Dermis microvascular lymphatic vessel endothelial cell (primary cell): Measurements from ENCODE around the gene CMTM3. TPM values are rescaled to one million over a fixed set of nuclear protein-coding genes. Genes with fewer than 3 reads are reported as not detected.
"Not testable (repeated sequence)": the region's sequence is repeated elsewhere in the genome, so short reads cannot be mapped to it uniquely, and the experiment has no call there.

ENCODE experiments used
- DNase-seq, 2 donors: peaks; one replicate each; pipeline versions ENCODE4 v3.0.0 to v3.0.0-alpha.2; 2010; ENCODE audit warnings: low read depth in 2 of 2
- total RNA-seq: library from RNA; depleted of rRNA; stranded (reverse); fragments of >200 nt; gene quantifications from 2 replicates; pipeline ENCODE4 v1.2.1, GENCODE V29; 2014

The CMTM3 gene
- total RNA-seq, 1 donor from 2014 or later, result 21.8 TPM

- DNase-seq, result peak; percentile 76 to 86
These were observed 4.0 kb downstream of the CMTM3 start for GRCh38 chr16:66608241-66609138.

GRCh38 chr16:66609139-66609510 is 4.6 kb downstream of the CMTM3 start:
- no peak for DNase-seq

GRCh38 chr16:66610111-66610820 is 5.8 kb downstream of the CMTM3 start:
- no peak for DNase-seq

- not testable (repeated sequence) for DNase-seq
These were observed 7.4 kb downstream of the CMTM3 start for GRCh38 chr16:66611911-66612310.

- DNase-seq, result no peak
These were observed 7.9 kb downstream of the CMTM3 start for GRCh38 chr16:66612422-66612821.

- no peak for DNase-seq
These were observed 9.8 kb downstream of the CMTM3 start for GRCh38 chr16:66614161-66614802.

- DNase-seq, result no peak
These were observed 11.7 kb downstream of the CMTM3 start for GRCh38 chr16:66616169-66616568.

GRCh38 chr16:66616592-66616991 is 12.1 kb downstream of the CMTM3 start:
- DNase-seq, result no peak

- no peak for DNase-seq
These were observed 12.5 kb downstream of the CMTM3 start for GRCh38 chr16:66617010-66617434.

GRCh38 chr16:66617728-66618127 is 13.2 kb downstream of the CMTM3 start:
- no peak for DNase-seq

- DNase-seq, result peak in 1 of 2 donors; percentile 67
These were observed 14.3 kb downstream of the CMTM3 start for GRCh38 chr16:66618588-66619375.

- DNase-seq, result no peak
These were observed 15.3 kb downstream of the CMTM3 start for GRCh38 chr16:66619534-66620428.

GRCh38 chr16:66620429-66620795 is 15.9 kb downstream of the CMTM3 start:
- DNase-seq, result no peak

GRCh38 chr16:66621973-66622372 is 17.5 kb downstream of the CMTM3 start:
- no peak for DNase-seq

- DNase-seq, result no peak
These were observed 18.4 kb downstream of the CMTM3 start for GRCh38 chr16:66622863-66623262.

- no peak for DNase-seq
These were observed 19.3 kb downstream of the CMTM3 start for GRCh38 chr16:66623755-66624154.

- DNase-seq, result not testable (repeated sequence)
These were observed 23.3 kb downstream of the CMTM3 start for GRCh38 chr16:66627611-66628378.

- DNase-seq, result no peak
These were observed 25.4 kb downstream of the CMTM3 start for GRCh38 chr16:66629856-66630255.

- not testable (repeated sequence) for DNase-seq
These were observed 26.2 kb downstream of the CMTM3 start for GRCh38 chr16:66630561-66631260.
